ENCODE data around the gene VGLL4. TPM values are rescaled to one million over a fixed set of nuclear protein-coding genes. Genes with fewer than 3 reads are reported as not detected.
A peak's percentile ranks its signal among the peaks of the same experiment; 100 is the strongest.

VGLL4 gene
- total RNA-seq, 1 donor from 2014 or later = 48.7 TPM

GRCh38 chr3:11632966-11633365 is 10.7 kb downstream of the VGLL4 start:
- Mint-ChIP-seq H3K36me3 (ENCODE audit: low read depth) (peaks cover 31% of the 10 kb centered on the region), H3K27ac (no peak overlapping the region), H3K4me1 (ENCODE audit: low read depth) (peaks cover 64% of the 10 kb centered on the region), H3K27me3 (ENCODE audit: insufficient read depth) (peaks cover 2% of the 10 kb centered on the region), H3K9me3 (no peaks in the 10 kb centered on the region), H3K4me3 (no peak overlapping the region)
- intact Hi-C loops (cut with micrococcal nuclease) = no loop called here
- no peak for DNase-seq (ENCODE audit: low spot score)

- intact Hi-C loops (cut with micrococcal nuclease) = no loop called here
- no peak overlapping the region for H3K27ac Mint-ChIP-seq
- H3K9me3 Mint-ChIP-seq = no peaks in the 10 kb centered on the region
- H3K36me3 Mint-ChIP-seq (ENCODE audit: low read depth) = peaks cover 30% of the 10 kb centered on the region
- peaks cover 2% of the 10 kb centered on the region for H3K27me3 Mint-ChIP-seq (ENCODE audit: insufficient read depth)
- no peak for DNase-seq (ENCODE audit: low spot score)
- no peak overlapping the region for H3K4me3 Mint-ChIP-seq
- H3K4me1 Mint-ChIP-seq (ENCODE audit: low read depth) = peaks cover 64% of the 10 kb centered on the region
Observed at GRCh38 chr3:11632564-11632963, 11.2 kb downstream of the VGLL4 start.

- Mint-ChIP-seq H3K27ac (no peak overlapping the region), H3K36me3 (ENCODE audit: low read depth) (peaks cover 27% of the 10 kb centered on the region), H3K9me3 (no peaks in the 10 kb centered on the region), H3K4me3 (no peak overlapping the region), H3K27me3 (ENCODE audit: insufficient read depth) (peaks cover 2% of the 10 kb centered on the region), H3K4me1 (ENCODE audit: low read depth) (peaks cover 67% of the 10 kb centered on the region)
- intact Hi-C loops (cut with micrococcal nuclease) = no loop called here
- no peak for DNase-seq (ENCODE audit: low spot score)
Observed at GRCh38 chr3:11631820-11632219, 11.9 kb downstream of the VGLL4 start.

GRCh38 chr3:11629716-11630115 is 14.0 kb downstream of the VGLL4 start:
- no peaks in the 10 kb centered on the region for H3K9me3 Mint-ChIP-seq
- DNase-seq (ENCODE audit: low spot score) = no peak
- H3K4me3 Mint-ChIP-seq = no peak overlapping the region
- H3K27me3 Mint-ChIP-seq (ENCODE audit: insufficient read depth) = peaks cover 2% of the 10 kb centered on the region
- intact Hi-C loops (cut with micrococcal nuclease) = loop anchor here (5.0 to 10.0 kb wide), 5 partner anchors 143 to 1377 kb away; partner anchors contain the start of genes RAF1 and TSEN2
- peaks cover 24% of the 10 kb centered on the region for H3K36me3 Mint-ChIP-seq (ENCODE audit: low read depth)
- no peak overlapping the region for H3K27ac Mint-ChIP-seq
- H3K4me1 Mint-ChIP-seq (ENCODE audit: low read depth) = peaks cover 73% of the 10 kb centered on the region

GRCh38 chr3:11627612-11628011 is 16.1 kb downstream of the VGLL4 start:
- H3K27me3 Mint-ChIP-seq (ENCODE audit: insufficient read depth) = peaks cover 2% of the 10 kb centered on the region
- H3K27ac Mint-ChIP-seq = no peak overlapping the region
- intact Hi-C loops (cut with micrococcal nuclease) = loop anchor here (2.0 to 10.0 kb wide), 6 partner anchors 81 to 1375 kb away; partner anchors contain the start of genes RAF1 and TSEN2
- H3K4me3 Mint-ChIP-seq = peak overlapping the region; percentile 9
- peaks cover 30% of the 10 kb centered on the region for H3K36me3 Mint-ChIP-seq (ENCODE audit: low read depth)
- peaks cover 72% of the 10 kb centered on the region for H3K4me1 Mint-ChIP-seq (ENCODE audit: low read depth)
- no peak for DNase-seq (ENCODE audit: low spot score)
- peaks cover 4% of the 10 kb centered on the region for H3K9me3 Mint-ChIP-seq

GRCh38 chr3:11626084-11626463 is 17.6 kb downstream of the VGLL4 start:
- H3K27ac Mint-ChIP-seq = peak overlapping the region; percentile 71
- H3K4me3 Mint-ChIP-seq = peak overlapping the region; percentile 39
- peaks cover 4% of the 10 kb centered on the region for H3K9me3 Mint-ChIP-seq
- H3K27me3 Mint-ChIP-seq (ENCODE audit: insufficient read depth) = no peaks in the 10 kb centered on the region
- DNase-seq (ENCODE audit: low spot score) = peak; percentile 42
- intact Hi-C loops (cut with micrococcal nuclease) = loop anchor here (1.0 to 10.0 kb wide), 8 partner anchors 8 to 1374 kb away; partner anchors contain the start of genes RAF1, TSEN2 and VGLL4
- H3K36me3 Mint-ChIP-seq (ENCODE audit: low read depth) = peaks cover 23% of the 10 kb centered on the region
- peaks cover 69% of the 10 kb centered on the region for H3K4me1 Mint-ChIP-seq (ENCODE audit: low read depth)

- peaks cover 4% of the 10 kb centered on the region for H3K9me3 Mint-ChIP-seq
- H3K36me3 Mint-ChIP-seq (ENCODE audit: low read depth) = peaks cover 23% of the 10 kb centered on the region
- H3K4me1 Mint-ChIP-seq (ENCODE audit: low read depth) = peaks cover 71% of the 10 kb centered on the region
- intact Hi-C loops (cut with micrococcal nuclease) = loop anchor here (1.0 to 10.0 kb wide), 8 partner anchors 9 to 1373 kb away; partner anchors contain the start of genes RAF1, TSEN2 and VGLL4
- DNase-seq (ENCODE audit: low spot score) = no peak
- no peaks in the 10 kb centered on the region for H3K27me3 Mint-ChIP-seq (ENCODE audit: insufficient read depth)
- H3K27ac Mint-ChIP-seq = peak overlapping the region; percentile 71
- peak overlapping the region; percentile 75 for H3K4me3 Mint-ChIP-seq
Observed at GRCh38 chr3:11625376-11626083, 18.2 kb downstream of the VGLL4 start.

GRCh38 chr3:11624704-11625375 is 18.9 kb downstream of the VGLL4 start:
- peaks cover 74% of the 10 kb centered on the region for H3K4me1 Mint-ChIP-seq (ENCODE audit: low read depth)
- peaks cover 4% of the 10 kb centered on the region for H3K9me3 Mint-ChIP-seq
- H3K27ac Mint-ChIP-seq = peak overlapping the region; percentile 71
- DNase-seq (ENCODE audit: low spot score) = peak; percentile 31
- peak overlapping the region; percentile 75 for H3K4me3 Mint-ChIP-seq
- peaks cover 23% of the 10 kb centered on the region for H3K36me3 Mint-ChIP-seq (ENCODE audit: low read depth)
- intact Hi-C loops (cut with micrococcal nuclease) = loop anchor here (1.0 to 10.0 kb wide), 8 partner anchors 147 to 1373 kb away; partner anchors contain the start of genes RAF1 and TSEN2
- no peaks in the 10 kb centered on the region for H3K27me3 Mint-ChIP-seq (ENCODE audit: insufficient read depth)

GRCh38 chr3:11624161-11624560 is 19.6 kb downstream of the VGLL4 start:
- intact Hi-C loops (cut with micrococcal nuclease) = loop anchor here (1.0 to 10.0 kb wide), 5 partner anchors 385 to 1187 kb away; partner anchors contain the start of genes RAF1 and TSEN2
- DNase-seq (ENCODE audit: low spot score) = peak; percentile 73
- H3K4me1 Mint-ChIP-seq (ENCODE audit: low read depth) = peaks cover 79% of the 10 kb centered on the region
- H3K27ac Mint-ChIP-seq = peak overlapping the region; percentile 71
- no peaks in the 10 kb centered on the region for H3K27me3 Mint-ChIP-seq (ENCODE audit: insufficient read depth)
- H3K9me3 Mint-ChIP-seq = peaks cover 4% of the 10 kb centered on the region
- H3K4me3 Mint-ChIP-seq = peak overlapping the region; percentile 75
- H3K36me3 Mint-ChIP-seq (ENCODE audit: low read depth) = peaks cover 23% of the 10 kb centered on the region

- peaks cover 83% of the 10 kb centered on the region for H3K4me1 Mint-ChIP-seq (ENCODE audit: low read depth)
- peaks cover 23% of the 10 kb centered on the region for H3K36me3 Mint-ChIP-seq (ENCODE audit: low read depth)
- H3K27ac Mint-ChIP-seq = no peak overlapping the region
- DNase-seq (ENCODE audit: low spot score) = no peak
- no peak overlapping the region for H3K4me3 Mint-ChIP-seq
- H3K9me3 Mint-ChIP-seq = peaks cover 4% of the 10 kb centered on the region
- intact Hi-C loops (cut with micrococcal nuclease) = loop anchor here (5.0 to 10.0 kb wide), 3 partner anchors 862 to 1186 kb away; partner anchors contain the start of genes RAF1 and TSEN2
- H3K27me3 Mint-ChIP-seq (ENCODE audit: insufficient read depth) = no peaks in the 10 kb centered on the region
Observed at GRCh38 chr3:11622586-11623550, 20.8 kb downstream of the VGLL4 start.

- peaks cover 4% of the 10 kb centered on the region for H3K9me3 Mint-ChIP-seq
- H3K27me3 Mint-ChIP-seq (ENCODE audit: insufficient read depth) = no peaks in the 10 kb centered on the region
- H3K27ac Mint-ChIP-seq = no peak overlapping the region
- peaks cover 76% of the 10 kb centered on the region for H3K4me1 Mint-ChIP-seq (ENCODE audit: low read depth)
- intact Hi-C loops (cut with micrococcal nuclease) = loop anchor here (2.0 to 10.0 kb wide), 4 partner anchors 16 to 1184 kb away; partner anchors contain the start of genes RAF1 and TSEN2
- no peak overlapping the region for H3K4me3 Mint-ChIP-seq
- no peak for DNase-seq (ENCODE audit: low spot score)
- H3K36me3 Mint-ChIP-seq (ENCODE audit: low read depth) = peaks cover 18% of the 10 kb centered on the region
Observed at GRCh38 chr3:11621077-11621476, 22.6 kb downstream of the VGLL4 start.

Measured in activated T-helper 1 cell treated with anti-CD3 and anti-CD28 coated beads, Interleukin-12 subunit alpha, Interleukin-12 subunit beta, Interleukin-2, Interleukin-4 antibody, amounts not matched to agents 30 ng/mL and 10 ng/mL and 1 ng/mL, durations not matched to agents 14 hours and 24 hours and 36 hours (primary cell).